IMR-90 (cell line): Measurements from ENCODE around the gene NUB1. TPM values are rescaled to one million over a fixed set of nuclear protein-coding genes. Genes with fewer than 3 reads are reported as not detected.

Experiments used
- ATAC-seq: fragments of 200-7000 bp; cut with Tn5 transposase; 2 replicates; pipeline ENCODE4 v1.9.1; 2020; ENCODE audit warnings: low read depth, mild to moderate bottlenecking, moderate library complexity
- BruUV-seq: library from RNA; stranded (reverse); fragments of 400-500 nt; replicated peaks from 2 replicates; lab custom pipeline; 2021; lab: Mats Ljungman, UMichigan
- CTCF ChIA-PET: fragments of 300-600 bp; formaldehyde crosslinking; extraction: SDS; loops from one replicate; lab custom pipeline; 2021; ENCODE audit warnings: antibody characterized with exemption; lab: Yijun Ruan, JAX
- POLR2A ChIA-PET: fragments of 300-600 bp; sonication (Branson Sonifier 250); formaldehyde crosslinking; loops from one replicate; lab custom pipeline; 2022; ENCODE audit warnings: antibody characterized with exemption; ENCODE audit not compliant: unreplicated experiment; lab: Charles Lee
- DNase-seq: peaks from one replicate; pipeline ENCODE4 v3.0.0; 2013
- H2AFZ ChIP-seq: replicated peaks from 2 replicates; pipeline ENCODE3; 2013; ENCODE audit warnings: low read length, mild to moderate bottlenecking; ENCODE audit not compliant: poor library complexity
- H2AK5ac ChIP-seq: 2 replicates; pipeline ENCODE4 v1.6.1; 2013; ENCODE audit warnings: low read depth, low read length, inconsistent platforms
- H2AK9ac ChIP-seq: replicated peaks from 2 replicates; pipeline ENCODE3; 2013; ENCODE audit warnings: mild to moderate bottlenecking, low read depth, low read length, moderate library complexity; ENCODE audit not compliant: poor library complexity
- H2BK120ac ChIP-seq: 2 replicates; pipeline ENCODE4 v1.6.1; 2013; ENCODE audit warnings: low read depth, low read length, inconsistent platforms
- H2BK15ac ChIP-seq: 3 replicates; pipeline ENCODE4 v1.6.1; 2013; ENCODE audit warnings: low read depth, low read length, inconsistent platforms
- H2BK20ac ChIP-seq: 2 replicates; pipeline ENCODE4 v1.6.1; 2013; ENCODE audit warnings: low read depth, mild to moderate bottlenecking, inconsistent platforms, low read length, moderate library complexity
- H2BK5ac ChIP-seq: 2 replicates; pipeline ENCODE4 v1.6.1; 2013; ENCODE audit warnings: mild to moderate bottlenecking, low read depth, low read length, inconsistent platforms; ENCODE audit not compliant: poor library complexity, severe bottlenecking
- H3K14ac ChIP-seq: replicated peaks from 2 replicates; pipeline ENCODE4 v1.6.1; 2013; ENCODE audit warnings: low read depth, low read length, inconsistent platforms
- H3K18ac ChIP-seq: 2 replicates; pipeline ENCODE4 v1.6.1; 2013; ENCODE audit warnings: low read depth, low read length, control low read depth
- H3K23ac ChIP-seq: 2 replicates; pipeline ENCODE4 v1.6.1; 2013; ENCODE audit warnings: low read depth, low read length, inconsistent platforms
- H3K27ac ChIP-seq: 2 replicates; pipeline ENCODE4 v1.5.1; 2013; ENCODE audit warnings: mild to moderate bottlenecking, control low read depth, low read length; ENCODE audit not compliant: insufficient read depth
- H3K27me3 ChIP-seq: 2 replicates; pipeline ENCODE4 v1.6.1; 2013; ENCODE audit warnings: low read length; ENCODE audit not compliant: control insufficient read depth, insufficient read depth
- H3K36me3 ChIP-seq: 2 replicates; pipeline ENCODE4 v1.6.1; 2013; ENCODE audit warnings: low read length, mixed read lengths; ENCODE audit not compliant: control insufficient read depth, insufficient read depth
- H3K4ac ChIP-seq: 2 replicates; pipeline ENCODE4 v1.6.1; 2013; ENCODE audit warnings: low read depth, low read length, inconsistent platforms
- H3K4me1 ChIP-seq: 2 replicates; pipeline ENCODE4 v1.6.1; 2013; ENCODE audit warnings: low read length, mixed read lengths; ENCODE audit not compliant: control insufficient read depth, insufficient read depth
- H3K4me2 ChIP-seq: 2 replicates; pipeline ENCODE4 v1.6.1; 2013; ENCODE audit warnings: low read depth, mild to moderate bottlenecking, control low read depth, low read length, moderate library complexity
- H3K4me3 ChIP-seq: 2 replicates; pipeline ENCODE4 v1.5.1; 2013; ENCODE audit warnings: low read depth, mild to moderate bottlenecking, control low read depth, low read length, moderate library complexity; ENCODE audit not compliant: insufficient read depth
- H3K56ac ChIP-seq: 2 replicates; pipeline ENCODE4 v1.6.1; 2013; ENCODE audit warnings: low read length, inconsistent platforms; ENCODE audit not compliant: insufficient read depth; ENCODE audit errors: extremely low read depth
- H3K79me1 ChIP-seq, 2 experiments: 2 replicates each; pipeline ENCODE4 v1.6.1; 2013; ENCODE audit warnings: low read length in 2 of 2, inconsistent platforms in 1 of 2, low read depth in 1 of 2
- H3K9ac ChIP-seq: 2 replicates; pipeline ENCODE4 v1.6.1; 2013; ENCODE audit warnings: low read depth, low read length, control low read depth
- H3K9me1 ChIP-seq: 2 replicates; pipeline ENCODE4 v1.6.1; 2013; ENCODE audit warnings: low read length, inconsistent platforms; ENCODE audit not compliant: insufficient read depth
- H3K9me3 ChIP-seq: 2 replicates; pipeline ENCODE4 v1.6.1; 2013; ENCODE audit warnings: low read length; ENCODE audit not compliant: control insufficient read depth, insufficient read depth
- H4K20me1 ChIP-seq: 2 replicates; pipeline ENCODE4 v1.6.1; 2013; ENCODE audit warnings: low read length, inconsistent platforms; ENCODE audit not compliant: insufficient read depth
- H4K5ac ChIP-seq: 2 replicates; pipeline ENCODE4 v1.6.1; 2013; ENCODE audit warnings: mild to moderate bottlenecking, low read depth, low read length, control low read depth
- H4K8ac ChIP-seq, 2 experiments: 2 replicates each; pipeline ENCODE4 v1.6.1; 2013; ENCODE audit warnings: low read depth in 2 of 2, low read length in 2 of 2, control low read depth in 1 of 2, inconsistent platforms in 1 of 2
- H4K91ac ChIP-seq: 2 replicates; pipeline ENCODE4 v1.6.1; 2013; ENCODE audit warnings: low read depth, low read length, inconsistent platforms; ENCODE audit not compliant: insufficient read depth
- BHLHE40 ChIP-seq: fragments of 150-350 bp; IDR thresholded peaks from 2 replicates; pipeline ENCODE4 v1.6.1; 2016; ENCODE audit warnings: mild to moderate bottlenecking, low read depth, low read length
- CEBPB ChIP-seq: IDR thresholded peaks from 2 replicates; pipeline ENCODE4 v1.6.1; 2012; ENCODE audit warnings: low read depth, low read length, improper control_type of control experiment
- CTCF ChIP-seq: conservative IDR thresholded peaks from 2 replicates; pipeline ENCODE4 v1.5.1; 2012; ENCODE audit warnings: mild to moderate bottlenecking, low read depth, low read length, improper control_type of control experiment
- FOS ChIP-seq: fragments of 150-350 bp; IDR thresholded peaks from 2 replicates; pipeline ENCODE4 v1.6.1; 2016; ENCODE audit warnings: low read depth, low read length
- POLR2A ChIP-seq: IDR thresholded peaks from 2 replicates; pipeline ENCODE4 v1.6.1; 2012; ENCODE audit warnings: mild to moderate bottlenecking, low read depth, low read length
- RCOR1 ChIP-seq: IDR thresholded peaks from 2 replicates; pipeline ENCODE4 v1.6.1; 2012; ENCODE audit warnings: mild to moderate bottlenecking, low read length, improper control_type of control experiment; ENCODE audit not compliant: insufficient replicate concordance
- RFX5 ChIP-seq: IDR thresholded peaks from 2 replicates; pipeline ENCODE4 v1.8.0; 2012; ENCODE audit warnings: low read depth, mild to moderate bottlenecking, low read length, moderate library complexity
- WGBS, 2 experiments: methylation state at CpG; one replicate each; pipeline versions ENCODE4 v1.1.5 to v1.1.7; 2013; ENCODE audit warnings: missing lambda C conversion rate in 2 of 2; ENCODE audit not compliant: insufficient read length in 1 of 2; ENCODE audit errors: extremely low coverage in 2 of 2; 5-methylcytosine and 5-hydroxymethylcytosine counted together
- dilution Hi-C: fragments of 300-500 bp; cut with HindIII; formaldehyde crosslinking; loops from one replicate; pipeline ENCODE4 v1.14.3; 2018; ENCODE audit warnings: low sequenced_read_pairs; ENCODE audit not compliant: unreplicated experiment
- in situ Hi-C: fragments of 300-500 bp; cut with MboI; formaldehyde crosslinking; loops from 3 replicates; pipeline ENCODE4 v1.14.3; 2019; ENCODE audit warnings: low sequenced_read_pairs, inconsistent platforms, mixed read lengths
- intact Hi-C: fragments of 100-400 bp; cut with micrococcal nuclease; formaldehyde crosslinking; loops from 2 replicates; pipeline ENCODE4 v1.10.0; 2022
- polyA plus RNA-seq, 3 experiments: library from polyadenylated mRNA; depleted of rRNA; stranded (reverse); fragments of >200 nt; gene quantifications; 2 replicates each; pipeline ENCODE4 v1.2.3, GENCODE V29; 2012; ENCODE audit warnings: low replicate concordance in 1 of 3
- total RNA-seq: library from RNA; depleted of rRNA; stranded (reverse); fragments of >200 nt; gene quantifications from 2 replicates; pipeline ENCODE4 v1.2.3, GENCODE V29; 2012

The NUB1 gene
- total and polyA plus RNA-seq, 2 of the 4 experiments (the other 2 are of a cell fraction) = 20.1 to 29.7 TPM

- no peaks in the 10 kb centered on the region for H3K4me1 ChIP-seq
- POLR2A ChIA-PET = no interaction called here
- BruUV-seq = no TSS peak
- no peak overlapping the region for H3K9ac ChIP-seq
- no peak for DNase-seq
- H3K14ac ChIP-seq = no peak overlapping the region
- no peak overlapping the region for H2BK5ac ChIP-seq
- H2BK20ac ChIP-seq = no peak overlapping the region
- H4K8ac ChIP-seq = no peak overlapping the region
- intact Hi-C loops (no loop called here), dilution Hi-C loops (no loop called here), in situ Hi-C loops (loop anchor here (5.0 to 25.0 kb wide), 2 partner anchors 34 to 411 kb away; no protein-coding TSS in a partner anchor)
- no peak overlapping the region for H3K18ac ChIP-seq
- H3K9me1 ChIP-seq = no peaks in the 10 kb centered on the region
- H3K36me3 ChIP-seq = peaks cover 54% of the 10 kb centered on the region
- no peak overlapping the region for H4K91ac ChIP-seq
- no peaks in the 10 kb centered on the region for H3K9me3 ChIP-seq
- H2AK5ac ChIP-seq = no peak overlapping the region
- H3K27me3 ChIP-seq = no peaks in the 10 kb centered on the region
- H3K27ac ChIP-seq = no peak overlapping the region
- CTCF ChIA-PET = interaction anchor here (0.8 to 7.1 kb wide), 6 partner anchors 9 to 42 kb away, joined by 3 to 38 read pairs (median 4); partner anchors contain the start of gene NUB1
- no peak overlapping the region for H3K56ac ChIP-seq
- WGBS, 2 experiments = 89% methylated on average over 5 of the region's 8 CpGs; no CpG with 5 or more reads in 1 of the 2 experiments
- no peak overlapping the region for H2BK15ac ChIP-seq
- H3K4me3 ChIP-seq = no peak overlapping the region
- no peak overlapping the region for H2AK9ac ChIP-seq
- no peak overlapping the region for H2BK120ac ChIP-seq
- H3K23ac ChIP-seq = no peak overlapping the region
- no peak overlapping the region for H4K5ac ChIP-seq
- peaks cover 3 to 19% of the 10 kb centered on the region in 2 experiments; a peak in 3 of 4 replicates for H3K79me1 ChIP-seq
- no peak for ATAC-seq
- H2AFZ ChIP-seq = no peak overlapping the region
- TF ChIP-seq CTCF = no peak
- no peak for TF ChIP-seq BHLHE40
- TF ChIP-seq FOS = no peak
- TF ChIP-seq RFX5 = no peak
- no peak for TF ChIP-seq POLR2A
- no peak for TF ChIP-seq CEBPB
- no peak for TF ChIP-seq RCOR1
- H4K20me1 ChIP-seq = no peaks in the 10 kb centered on the region
- H3K4ac ChIP-seq = no peak overlapping the region
- no peak overlapping the region for H3K4me2 ChIP-seq
Observed at GRCh38 chr7:151351027-151351426, 9.4 kb downstream of the NUB1 start.
